Stimulated activated CD4-positive, alpha-beta T cell treated with anti-CD3 and anti-CD28 coated beads, Interleukin-2, amount 100 ng/mL, for 24 hours (primary cell): ENCODE data around the gene ELL2.

Source experiments
- DNase-seq, 2 donors: peaks; one replicate each; pipeline ENCODE4 v3.0.0-alpha.2; 2020

Gene ELL2

DNA sequence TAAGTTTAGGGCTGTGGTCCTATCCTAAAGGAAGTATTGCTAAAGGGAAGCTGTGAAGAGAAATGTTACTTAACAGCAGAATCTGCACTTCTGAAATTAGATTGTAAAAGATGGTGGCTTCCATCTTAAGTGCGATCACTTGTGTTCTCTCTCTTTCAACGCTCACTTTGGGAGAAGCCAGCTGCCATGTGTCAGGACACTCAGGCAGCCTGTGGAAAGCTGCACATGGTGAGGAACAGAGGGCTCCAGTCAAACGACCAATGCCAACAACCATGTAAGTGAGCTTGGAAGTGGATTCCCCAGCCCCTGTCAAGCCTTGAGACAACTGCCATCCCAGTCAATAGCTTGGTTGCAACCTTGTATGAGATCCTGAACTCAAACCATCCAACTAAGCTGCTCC is 87.4 kb downstream of the ELL2 start:
- DNase-seq, result no peak

GRCh38 chr5:95873351-95873750 is 88.3 kb downstream of the ELL2 start:
- DNase-seq, result no peak

DNA sequence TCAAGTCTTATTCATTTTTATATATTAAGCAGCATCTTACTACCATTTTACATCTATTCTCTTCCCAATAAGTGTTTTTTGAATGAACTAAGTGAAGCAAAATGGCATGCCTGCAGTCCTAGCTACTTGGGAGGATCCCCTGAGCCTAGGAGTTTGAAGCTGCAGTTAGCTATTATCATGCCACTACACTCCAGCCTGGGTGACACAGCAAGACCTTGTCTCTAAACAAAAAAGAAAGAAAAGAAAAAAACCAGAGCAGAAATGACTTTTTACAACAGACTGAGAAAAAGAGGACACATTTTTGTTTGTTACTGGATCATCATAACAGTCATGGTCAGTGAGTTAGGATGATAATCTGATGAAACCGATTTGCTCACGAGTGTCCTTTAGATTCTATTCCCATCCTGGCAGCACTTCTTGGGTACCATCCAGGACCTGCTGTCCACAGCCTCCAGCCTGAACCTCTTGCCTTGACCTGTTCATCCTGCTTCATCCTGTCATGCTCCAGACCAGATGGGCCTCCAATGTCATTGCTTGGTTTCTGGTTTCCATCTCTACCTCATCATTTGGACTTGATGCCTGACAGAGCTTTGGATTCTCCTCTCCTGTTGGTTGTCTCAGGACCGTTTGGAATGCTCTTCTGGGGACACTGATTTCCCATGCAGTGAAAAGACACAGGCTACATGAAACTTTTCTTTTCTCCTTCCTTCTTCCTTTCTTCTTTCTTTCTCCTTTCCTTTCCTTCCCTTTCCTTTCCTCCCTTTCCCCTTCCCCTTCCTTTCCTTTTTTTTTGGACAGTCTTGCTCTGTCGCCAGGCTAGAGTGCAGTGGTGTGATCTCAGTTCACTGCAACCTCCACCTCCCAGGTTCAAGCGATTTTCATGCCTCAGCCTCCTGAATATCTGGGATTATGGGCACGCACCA is 89.0 kb downstream of the ELL2 start:
- no peak for DNase-seq

DNA sequence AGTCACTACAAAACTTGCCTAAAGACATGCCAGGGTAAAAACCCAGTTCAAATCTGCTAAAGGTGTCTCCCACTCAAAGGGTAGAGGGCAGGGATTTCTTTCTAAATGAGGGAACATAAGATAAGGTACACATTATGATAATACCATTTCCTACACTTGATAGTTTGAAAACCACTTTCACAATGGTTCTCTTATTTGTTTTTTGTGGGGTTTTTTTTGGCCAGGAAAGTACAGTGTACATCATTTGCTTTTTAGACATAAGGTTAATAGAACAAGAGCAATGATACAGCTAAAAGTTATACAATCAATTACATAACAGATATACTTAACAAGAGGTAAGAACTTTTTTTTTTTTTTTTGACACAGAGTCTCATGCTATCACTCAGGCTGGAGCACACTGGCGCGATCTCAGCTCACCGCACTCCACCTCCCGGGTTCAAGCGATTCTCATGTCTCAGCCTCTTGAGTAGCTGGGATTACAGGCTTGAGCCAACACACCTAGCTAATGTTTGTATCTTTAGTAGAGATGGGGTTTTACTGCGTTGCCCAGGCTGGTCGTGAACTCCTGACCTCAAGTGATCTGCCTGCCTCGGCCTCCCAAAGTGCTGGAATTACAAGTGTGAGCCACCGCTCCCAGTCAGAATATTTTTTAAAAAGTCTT is 90.4 kb downstream of the ELL2 start:
- no peak for DNase-seq

DNA sequence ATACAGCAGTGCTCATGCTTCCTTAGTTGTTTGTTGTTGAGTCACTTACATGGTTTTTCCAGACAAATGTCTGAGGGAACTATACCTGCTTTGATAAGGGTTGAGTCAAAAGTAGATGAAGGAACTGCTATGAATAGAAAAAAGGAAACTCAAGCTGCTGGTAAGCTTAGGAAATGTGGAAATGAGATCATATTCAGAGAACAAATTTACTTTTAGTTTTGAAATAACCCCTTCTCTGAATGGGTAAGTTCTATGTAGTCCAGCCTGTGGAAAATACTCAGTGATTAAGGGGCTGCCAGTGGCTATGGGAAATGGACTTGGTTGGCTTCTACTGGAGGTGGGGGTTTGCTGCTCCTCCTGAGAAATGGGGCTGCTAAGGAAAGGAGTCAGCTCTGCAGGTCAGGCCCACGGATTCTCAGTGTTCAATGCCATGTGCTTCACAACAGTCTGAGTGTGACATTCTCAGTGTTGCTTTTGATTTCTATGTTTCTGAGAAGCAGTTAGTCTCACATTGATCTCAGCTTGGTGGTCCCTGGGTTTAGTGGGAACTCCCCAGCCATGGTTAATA is 91.5 kb downstream of the ELL2 start:
- peak; percentile 51 to 62 for DNase-seq

DNA sequence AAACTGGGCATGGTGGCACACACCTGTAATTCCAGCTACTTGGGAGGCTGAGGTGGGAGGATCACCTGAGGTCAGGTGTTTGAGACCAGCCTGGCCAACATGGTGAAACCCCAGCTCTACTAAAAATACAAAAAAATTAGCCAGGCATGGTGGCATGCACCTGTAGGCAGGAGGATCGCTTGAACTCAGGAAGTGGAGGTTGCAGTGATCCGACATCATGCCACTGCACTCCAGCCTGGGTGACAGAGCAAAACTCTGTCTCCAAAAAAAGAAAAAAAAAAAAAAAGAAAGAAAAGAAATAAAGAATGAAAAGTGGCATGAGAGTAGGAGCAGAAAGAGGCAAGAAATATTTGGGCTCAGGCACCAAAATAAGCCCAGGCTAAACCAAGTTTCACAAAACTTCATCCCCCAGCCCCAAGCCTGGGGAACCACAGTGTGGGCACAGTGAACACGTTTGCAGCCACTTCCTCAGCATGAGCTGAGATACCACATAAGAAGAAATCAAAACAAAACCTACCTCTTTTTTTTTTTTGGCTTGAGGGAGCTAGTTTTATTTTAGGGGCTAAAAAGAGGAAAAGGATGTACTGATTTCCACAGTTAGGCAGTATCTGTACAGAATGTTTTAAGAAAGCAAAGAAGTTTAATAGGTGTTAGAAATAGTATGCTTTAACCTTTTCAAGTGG is 92.3 kb downstream of the ELL2 start:
- peak; percentile 53 to 63 for DNase-seq

DNA sequence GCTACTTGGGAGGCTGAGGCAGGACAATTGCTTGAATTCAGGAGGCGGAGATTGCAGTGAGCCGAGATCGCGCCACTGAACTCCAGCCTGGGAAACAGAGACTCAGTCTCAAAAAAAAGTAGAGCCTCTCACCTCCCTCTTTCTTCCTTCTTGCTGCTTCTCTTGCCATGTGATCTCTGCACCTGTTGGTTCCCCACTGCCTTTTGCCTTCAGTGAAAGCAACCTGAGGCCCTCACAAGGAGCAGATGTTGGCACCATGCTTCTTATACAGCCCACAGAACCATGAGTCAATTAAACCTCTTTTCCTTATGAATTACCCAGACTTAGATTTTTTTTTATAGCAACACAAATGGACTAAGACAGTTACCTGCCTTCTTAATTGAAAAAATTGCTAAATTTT is 93.5 kb downstream of the ELL2 start:
- no peak for DNase-seq

DNA sequence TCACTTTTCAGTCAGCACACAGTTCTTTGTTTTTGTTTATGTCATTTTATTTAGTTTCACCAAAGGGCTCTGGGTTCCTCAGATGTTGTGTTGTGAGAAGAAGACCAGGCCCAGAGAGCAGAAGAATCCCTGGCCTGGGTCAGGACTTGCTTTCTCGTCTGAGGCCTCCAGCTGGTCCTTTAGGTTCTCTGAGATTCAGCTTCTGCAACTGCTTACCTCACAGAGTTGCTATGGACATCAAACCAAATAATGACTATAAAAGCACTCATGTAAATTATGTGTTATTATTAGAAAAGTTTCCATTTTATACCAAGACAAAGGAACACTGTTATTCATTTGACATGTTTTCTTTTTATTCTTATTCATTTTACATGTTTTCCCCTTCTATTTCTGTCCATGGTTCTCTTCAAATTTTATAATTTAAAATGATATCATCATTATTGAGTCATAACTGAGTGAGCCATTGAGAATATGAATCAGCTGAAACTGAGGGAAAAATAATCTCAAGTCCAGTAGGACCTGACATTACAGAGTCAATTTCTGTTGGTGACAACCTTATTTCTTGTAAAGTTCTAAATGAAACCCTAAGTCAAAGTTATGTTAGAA is 95.1 kb downstream of the ELL2 start:
- no peak for DNase-seq

DNA sequence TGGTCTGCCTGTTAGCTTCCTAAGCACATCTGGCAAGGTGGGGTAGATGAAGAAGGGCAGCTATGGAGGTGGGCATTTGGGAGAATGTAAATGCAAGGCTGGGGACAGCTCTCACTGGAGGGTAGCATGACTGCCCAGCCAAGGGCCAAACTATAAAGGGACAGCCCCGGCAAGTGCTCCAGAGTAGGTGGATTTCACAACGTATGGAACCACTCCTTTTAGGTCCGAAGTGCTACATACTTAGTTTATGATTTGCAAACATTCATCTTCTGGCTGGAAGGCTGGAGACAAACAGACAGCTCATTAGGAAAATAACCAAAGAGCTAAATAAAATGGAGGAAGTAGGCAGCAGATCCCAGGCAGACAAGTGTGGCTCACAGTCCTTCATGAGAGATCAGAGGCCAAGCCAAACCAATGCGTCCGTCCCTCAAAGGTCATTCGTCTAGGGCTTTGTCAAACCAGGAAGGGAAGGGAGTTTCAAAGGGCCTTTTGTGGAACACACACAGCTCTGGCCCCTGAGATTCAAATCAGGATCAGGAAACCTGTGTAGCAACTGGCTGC is 96.6 kb downstream of the ELL2 start:
- peak in 1 of 2 donors; percentile 15 for DNase-seq

GRCh38 chr5:95864456-95864855 is 97.2 kb downstream of the ELL2 start:
- peak in 1 of 2 donors; percentile 6 for DNase-seq

- DNase-seq, result peak in 1 of 2 donors; percentile 1
Measured at GRCh38 chr5:95863383-95863757, 98.3 kb downstream of the ELL2 start.

- peak in 1 of 2 donors; percentile 10 for DNase-seq
Measured at GRCh38 chr5:95862671-95863382, 98.8 kb downstream of the ELL2 start.

- DNase-seq, result peak in 1 of 2 donors; percentile 42
Measured at GRCh38 chr5:95861864-95862561, 99.6 kb downstream of the ELL2 start.

GRCh38 chr5:95861221-95861863 is 100.3 kb downstream of the ELL2 start:
- peak in 1 of 2 donors; percentile 33 for DNase-seq

DNA sequence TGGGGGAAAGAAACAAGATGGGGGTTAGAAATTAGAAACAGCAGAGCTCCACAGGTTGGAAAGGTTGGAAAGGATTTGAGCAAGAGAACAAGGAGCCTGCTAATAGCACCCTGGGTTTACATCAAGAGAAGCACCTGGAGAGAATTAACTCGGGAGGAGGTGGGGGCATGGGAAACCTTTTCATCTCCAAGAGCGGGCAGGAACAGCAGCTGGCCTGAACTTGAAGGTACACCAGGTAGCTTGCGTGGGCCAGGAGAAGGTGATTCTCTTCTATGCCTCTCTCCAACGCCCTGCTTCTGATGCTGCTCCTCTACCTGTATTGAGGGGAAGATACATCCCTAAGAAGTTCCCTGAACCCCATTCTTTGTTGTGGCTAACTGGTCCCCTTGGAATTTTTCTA is 102.0 kb downstream of the ELL2 start:
- DNase-seq, result no peak

- DNase-seq, result peak; percentile 94
Measured at GRCh38 chr5:95858661-95859595, 102.7 kb downstream of the ELL2 start.

DNA sequence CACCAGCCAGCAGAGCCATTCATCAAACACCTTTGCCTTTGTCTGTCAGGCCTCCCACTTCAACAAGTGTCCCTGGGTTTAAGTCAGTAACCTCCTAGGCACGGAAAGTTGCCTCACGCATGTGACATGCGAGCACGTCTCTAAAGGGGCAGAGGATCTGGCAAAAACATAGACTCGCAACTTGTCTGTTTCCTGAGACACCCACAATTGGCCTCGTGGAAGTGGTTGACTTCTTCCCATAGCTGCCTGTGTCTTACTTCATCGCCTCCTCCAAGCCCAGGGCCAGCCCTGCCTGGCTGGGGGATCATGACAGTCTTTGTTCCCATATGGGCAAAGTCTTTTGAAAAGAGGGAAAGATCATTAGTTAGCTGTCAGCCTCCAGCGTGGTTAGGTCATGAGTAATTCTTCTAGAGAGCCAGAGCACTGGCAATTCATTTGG is 103.6 kb downstream of the ELL2 start:
- DNase-seq, result no peak

DNA sequence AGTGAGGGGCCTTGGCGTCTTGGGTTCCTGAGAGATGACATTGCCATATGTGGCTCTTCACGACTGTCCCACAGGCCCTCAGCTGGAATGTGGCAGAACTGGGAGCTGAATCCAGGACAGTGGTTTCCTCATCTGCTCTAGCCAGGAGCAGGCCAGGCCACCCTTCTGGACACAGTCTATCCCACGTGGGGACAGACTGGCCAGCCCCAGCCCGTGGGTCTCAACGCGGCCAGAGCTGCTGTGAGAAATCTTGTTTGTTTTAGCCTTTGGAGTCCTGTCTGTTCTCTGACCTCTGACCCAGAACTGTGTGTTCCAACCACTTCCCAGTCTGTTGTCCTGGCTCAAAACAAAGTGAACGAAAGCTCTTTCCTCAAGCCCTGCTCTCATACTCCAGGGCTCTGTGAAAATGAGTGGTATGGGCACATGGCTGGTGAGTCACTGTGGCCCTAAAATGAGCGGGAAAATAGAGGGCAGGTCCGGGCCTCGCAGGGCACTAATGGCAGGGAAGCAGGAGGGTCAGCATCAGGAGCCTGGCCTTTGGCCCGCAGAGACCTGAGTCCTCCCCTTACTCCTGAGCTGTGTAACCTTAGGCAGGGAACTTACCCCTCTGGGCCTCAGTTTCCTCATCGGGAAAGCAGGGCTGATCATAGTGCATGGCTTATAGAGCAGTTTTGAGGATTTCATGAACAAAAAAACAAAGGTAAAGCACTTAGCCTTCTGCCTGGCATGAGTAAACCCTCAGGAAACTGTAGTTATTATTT is 104.3 kb downstream of the ELL2 start:
- no peak for DNase-seq
